Measurements from ENCODE around the gene PIKFYVE.

GRCh38 chr2:208370881-208371633 is 105.0 kb downstream of the PIKFYVE start:
- TF ChIP-seq EZH2phosphoT487 (IDR thresholded peaks at IDR 0.05; ENCODE audit: insufficient read depth, low read depth) = no peak
- no peak for TF ChIP-seq EZH2 (IDR thresholded peaks at IDR 0.05; ENCODE audit: insufficient read depth, poor library complexity, severe bottlenecking)

Data from GM23248 (cell line).